ENCODE results near the gene PIH1D1. TPM values are rescaled to one million over a fixed set of nuclear protein-coding genes. Genes with fewer than 3 reads are reported as not detected.

Gene PIH1D1
- total RNA-seq (2021) = 153 to 170 TPM (median 156 TPM) in 3 replicates
- percentile 70 among the genes with signal in this experiment for Bru-seq, nascent RNA
- long read RNA-seq, experiment 1, transcript PIH1D1-201 (9 exons, 1,192 nt) = major isoform, 169 of 223 reads
- long read RNA-seq, experiment 1, partial matches to known transcripts = 5 of 223 reads
- long read RNA-seq, experiment 1, other reads (novel, unspliced or antisense) = 43 of 223 reads
- long read RNA-seq, experiment 2, transcript PIH1D1-201 (9 exons, 1,192 nt) = major isoform, 130 of 191 reads
- long read RNA-seq, experiment 2, partial matches to known transcripts = 12 of 191 reads
- long read RNA-seq, experiment 2, other reads (novel, unspliced or antisense) = 45 of 191 reads
- long read RNA-seq, experiment 3, transcript PIH1D1-201 (9 exons, 1,192 nt) = major isoform, 198 of 257 reads
- long read RNA-seq, experiment 3, partial matches to known transcripts = 3 of 257 reads
- long read RNA-seq, experiment 3, other reads (novel, unspliced or antisense) = 53 of 257 reads

DNA sequence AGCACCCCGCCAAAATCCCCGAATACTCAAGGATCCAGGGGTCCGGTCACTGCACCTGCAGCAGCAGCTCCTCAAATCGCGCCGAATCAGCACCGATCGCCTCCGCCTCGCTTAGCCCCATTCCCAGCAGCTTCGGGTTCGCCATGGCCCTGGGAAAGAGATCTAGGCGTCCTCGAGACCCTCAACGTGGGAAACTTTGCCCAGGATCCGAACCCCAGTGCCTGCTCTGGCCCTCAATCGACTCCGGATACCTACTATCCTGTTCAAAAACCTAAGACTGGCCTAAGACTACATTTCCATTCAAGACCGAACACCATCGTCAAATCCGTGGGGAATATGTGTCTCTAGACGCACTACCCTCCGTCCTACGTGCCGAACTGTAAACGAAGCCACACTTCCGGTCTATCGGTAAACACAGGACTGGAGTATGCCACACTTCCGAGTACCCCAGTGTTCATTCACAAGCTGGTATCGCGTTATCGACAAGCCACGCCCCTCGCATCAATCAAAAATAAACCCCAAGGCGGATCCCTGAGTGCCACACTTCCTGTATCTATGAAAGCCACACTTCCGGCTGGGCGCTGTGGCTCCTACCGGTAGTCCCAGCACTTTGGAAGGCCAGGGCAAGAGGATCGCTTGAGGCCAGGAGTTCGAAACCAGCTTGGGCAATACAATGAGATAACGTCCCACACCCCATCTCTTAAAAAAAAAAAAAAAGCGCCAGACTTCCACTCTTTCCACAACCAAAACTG, at the start of gene PIH1D1:
Gene PIH1D1 (minus strand): TSS at position 385 of the 752 bp plus-strand sequence. CDS start 240 bp downstream, at position 145.
- ATAC-seq (peak; percentile 59), DNase-seq (ENCODE audit: low spot score) (peak; percentile 96)
- Mint-ChIP-seq H3K9me3 (no peaks in the 10 kb centered on the region), H3K36me3 (peaks cover 34% of the 10 kb centered on the region), H3K4me3 (peak within 1 kb of the TSS; percentile 94), H3K27me3 (ENCODE audit: low read depth) (no peaks in the 10 kb centered on the region), H3K27ac (peak within 1 kb of the TSS; percentile 100), H3K4me1 (peaks cover 36% of the 10 kb centered on the region)
- ChIA-PET CTCF (interaction anchor here (0.6 to 3.9 kb wide), 20 partner anchors 10 to 1602 kb away, joined by 3 to 33 read pairs (median 6); partner anchors contain the start of genes DKKL1, FLT3LG, GFY and LIN7B), POLR2A (interaction anchor here (0.5 to 1.4 kb wide), 6 partner anchors 9 to 115 kb away, joined by 3 to 5 read pairs (median 3); partner anchors contain the start of gene TEAD2)
- no peak for TF ChIP-seq E2F4 (CRISPR knock-in tag; IDR thresholded peaks at IDR 0.05; ENCODE audit: borderline replicate concordance, low read depth)
- TF ChIP-seq, protein P1, sequence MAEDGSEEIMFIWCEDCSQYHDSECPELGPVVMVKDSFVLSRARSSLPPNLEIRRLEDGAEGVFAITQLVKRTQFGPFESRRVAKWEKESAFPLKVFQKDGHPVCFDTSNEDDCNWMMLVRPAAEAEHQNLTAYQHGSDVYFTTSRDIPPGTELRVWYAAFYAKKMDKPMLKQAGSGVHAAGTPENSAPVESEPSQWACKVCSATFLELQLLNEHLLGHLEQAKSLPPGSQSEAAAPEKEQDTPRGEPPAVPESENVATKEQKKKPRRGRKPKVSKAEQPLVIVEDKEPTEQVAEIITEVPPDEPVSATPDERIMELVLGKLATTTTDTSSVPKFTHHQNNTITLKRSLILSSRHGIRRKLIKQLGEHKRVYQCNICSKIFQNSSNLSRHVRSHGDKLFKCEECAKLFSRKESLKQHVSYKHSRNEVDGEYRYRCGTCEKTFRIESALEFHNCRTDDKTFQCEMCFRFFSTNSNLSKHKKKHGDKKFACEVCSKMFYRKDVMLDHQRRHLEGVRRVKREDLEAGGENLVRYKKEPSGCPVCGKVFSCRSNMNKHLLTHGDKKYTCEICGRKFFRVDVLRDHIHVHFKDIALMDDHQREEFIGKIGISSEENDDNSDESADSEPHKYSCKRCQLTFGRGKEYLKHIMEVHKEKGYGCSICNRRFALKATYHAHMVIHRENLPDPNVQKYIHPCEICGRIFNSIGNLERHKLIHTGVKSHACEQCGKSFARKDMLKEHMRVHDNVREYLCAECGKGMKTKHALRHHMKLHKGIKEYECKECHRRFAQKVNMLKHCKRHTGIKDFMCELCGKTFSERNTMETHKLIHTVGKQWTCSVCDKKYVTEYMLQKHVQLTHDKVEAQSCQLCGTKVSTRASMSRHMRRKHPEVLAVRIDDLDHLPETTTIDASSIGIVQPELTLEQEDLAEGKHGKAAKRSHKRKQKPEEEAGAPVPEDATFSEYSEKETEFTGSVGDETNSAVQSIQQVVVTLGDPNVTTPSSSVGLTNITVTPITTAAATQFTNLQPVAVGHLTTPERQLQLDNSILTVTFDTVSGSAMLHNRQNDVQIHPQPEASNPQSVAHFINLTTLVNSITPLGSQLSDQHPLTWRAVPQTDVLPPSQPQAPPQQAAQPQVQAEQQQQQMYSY (CRISPR knock-in tag; IDR thresholded peaks at IDR 0.05) = no peak
- no peak for TF ChIP-seq HMGA2 (CRISPR knock-in tag; IDR thresholded peaks at IDR 0.05)
- TF ChIP-seq, protein P2, sequence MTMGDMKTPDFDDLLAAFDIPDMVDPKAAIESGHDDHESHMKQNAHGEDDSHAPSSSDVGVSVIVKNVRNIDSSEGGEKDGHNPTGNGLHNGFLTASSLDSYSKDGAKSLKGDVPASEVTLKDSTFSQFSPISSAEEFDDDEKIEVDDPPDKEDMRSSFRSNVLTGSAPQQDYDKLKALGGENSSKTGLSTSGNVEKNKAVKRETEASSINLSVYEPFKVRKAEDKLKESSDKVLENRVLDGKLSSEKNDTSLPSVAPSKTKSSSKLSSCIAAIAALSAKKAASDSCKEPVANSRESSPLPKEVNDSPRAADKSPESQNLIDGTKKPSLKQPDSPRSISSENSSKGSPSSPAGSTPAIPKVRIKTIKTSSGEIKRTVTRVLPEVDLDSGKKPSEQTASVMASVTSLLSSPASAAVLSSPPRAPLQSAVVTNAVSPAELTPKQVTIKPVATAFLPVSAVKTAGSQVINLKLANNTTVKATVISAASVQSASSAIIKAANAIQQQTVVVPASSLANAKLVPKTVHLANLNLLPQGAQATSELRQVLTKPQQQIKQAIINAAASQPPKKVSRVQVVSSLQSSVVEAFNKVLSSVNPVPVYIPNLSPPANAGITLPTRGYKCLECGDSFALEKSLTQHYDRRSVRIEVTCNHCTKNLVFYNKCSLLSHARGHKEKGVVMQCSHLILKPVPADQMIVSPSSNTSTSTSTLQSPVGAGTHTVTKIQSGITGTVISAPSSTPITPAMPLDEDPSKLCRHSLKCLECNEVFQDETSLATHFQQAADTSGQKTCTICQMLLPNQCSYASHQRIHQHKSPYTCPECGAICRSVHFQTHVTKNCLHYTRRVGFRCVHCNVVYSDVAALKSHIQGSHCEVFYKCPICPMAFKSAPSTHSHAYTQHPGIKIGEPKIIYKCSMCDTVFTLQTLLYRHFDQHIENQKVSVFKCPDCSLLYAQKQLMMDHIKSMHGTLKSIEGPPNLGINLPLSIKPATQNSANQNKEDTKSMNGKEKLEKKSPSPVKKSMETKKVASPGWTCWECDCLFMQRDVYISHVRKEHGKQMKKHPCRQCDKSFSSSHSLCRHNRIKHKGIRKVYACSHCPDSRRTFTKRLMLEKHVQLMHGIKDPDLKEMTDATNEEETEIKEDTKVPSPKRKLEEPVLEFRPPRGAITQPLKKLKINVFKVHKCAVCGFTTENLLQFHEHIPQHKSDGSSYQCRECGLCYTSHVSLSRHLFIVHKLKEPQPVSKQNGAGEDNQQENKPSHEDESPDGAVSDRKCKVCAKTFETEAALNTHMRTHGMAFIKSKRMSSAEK (CRISPR knock-in tag; IDR thresholded peaks at IDR 0.05; ENCODE audit: borderline replicate concordance) = no peak
- no peak for TF ChIP-seq ZSCAN18 (CRISPR knock-in tag; IDR thresholded peaks at IDR 0.05)
- no peak for TF ChIP-seq NFATC4 (CRISPR knock-in tag; IDR thresholded peaks at IDR 0.05)
- TF ChIP-seq JAZF1 (CRISPR knock-in tag; IDR thresholded peaks at IDR 0.05) = no peak
- TF ChIP-seq, protein P3, sequence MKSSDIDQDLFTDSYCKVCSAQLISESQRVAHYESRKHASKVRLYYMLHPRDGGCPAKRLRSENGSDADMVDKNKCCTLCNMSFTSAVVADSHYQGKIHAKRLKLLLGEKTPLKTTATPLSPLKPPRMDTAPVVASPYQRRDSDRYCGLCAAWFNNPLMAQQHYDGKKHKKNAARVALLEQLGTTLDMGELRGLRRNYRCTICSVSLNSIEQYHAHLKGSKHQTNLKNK (CRISPR knock-in tag; IDR thresholded peaks at IDR 0.05) = no peak
- TF ChIP-seq ZNF416 (CRISPR knock-in tag; IDR thresholded peaks at IDR 0.05) = no peak
- no peak for TF ChIP-seq RELA (CRISPR knock-in tag; IDR thresholded peaks at IDR 0.05; ENCODE audit: borderline replicate concordance)
- no peak for TF ChIP-seq ATF2 (CRISPR knock-in tag; IDR thresholded peaks at IDR 0.05; ENCODE audit: borderline replicate concordance, low read depth)
- TF ChIP-seq ATF6 (CRISPR knock-in tag; IDR thresholded peaks at IDR 0.05) = no peak
- TF ChIP-seq ZBTB21 (CRISPR knock-in tag; IDR thresholded peaks at IDR 0.05; ENCODE audit: borderline replicate concordance) = no peak
- TF ChIP-seq, protein P4, sequence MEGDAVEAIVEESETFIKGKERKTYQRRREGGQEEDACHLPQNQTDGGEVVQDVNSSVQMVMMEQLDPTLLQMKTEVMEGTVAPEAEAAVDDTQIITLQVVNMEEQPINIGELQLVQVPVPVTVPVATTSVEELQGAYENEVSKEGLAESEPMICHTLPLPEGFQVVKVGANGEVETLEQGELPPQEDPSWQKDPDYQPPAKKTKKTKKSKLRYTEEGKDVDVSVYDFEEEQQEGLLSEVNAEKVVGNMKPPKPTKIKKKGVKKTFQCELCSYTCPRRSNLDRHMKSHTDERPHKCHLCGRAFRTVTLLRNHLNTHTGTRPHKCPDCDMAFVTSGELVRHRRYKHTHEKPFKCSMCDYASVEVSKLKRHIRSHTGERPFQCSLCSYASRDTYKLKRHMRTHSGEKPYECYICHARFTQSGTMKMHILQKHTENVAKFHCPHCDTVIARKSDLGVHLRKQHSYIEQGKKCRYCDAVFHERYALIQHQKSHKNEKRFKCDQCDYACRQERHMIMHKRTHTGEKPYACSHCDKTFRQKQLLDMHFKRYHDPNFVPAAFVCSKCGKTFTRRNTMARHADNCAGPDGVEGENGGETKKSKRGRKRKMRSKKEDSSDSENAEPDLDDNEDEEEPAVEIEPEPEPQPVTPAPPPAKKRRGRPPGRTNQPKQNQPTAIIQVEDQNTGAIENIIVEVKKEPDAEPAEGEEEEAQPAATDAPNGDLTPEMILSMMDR (IDR thresholded peaks at IDR 0.05) = no peak
- no peak for TF ChIP-seq GRHL2 (CRISPR knock-in tag; IDR thresholded peaks at IDR 0.05; ENCODE audit: insufficient replicate concordance, severe bottlenecking)
